Thoracic aorta (tissue), 2 donors: ENCODE data around the gene ZFAND5. TPM values are rescaled to one million over a fixed set of nuclear protein-coding genes. Genes with fewer than 3 reads are reported as not detected.

ENCODE experiments used
- ATAC-seq: fragments of 150-250 bp; one replicate; pipeline ENCODE4 v1.8.0; 2017; ENCODE audit warnings: low read depth; ENCODE audit not compliant: insufficient number of reproducible peaks, low FRiP score
- DNase-seq: peaks from one replicate; pipeline ENCODE4 v3.0.0-alpha.2; 2020; ENCODE audit warnings: low spot score
- H3K27ac ChIP-seq, 2 donors: fragments of 200-600 bp; sonication (generic); 1 replicate in 1 of 2; 2 replicates in 1 of 2; pipeline ENCODE4 v1.5.1; 2016; ENCODE audit warnings: mild to moderate bottlenecking in 2 of 2, moderate library complexity in 2 of 2
- H3K27me3 ChIP-seq: fragments of 200-600 bp; sonication (generic); replicated peaks from 2 replicates; pipeline ENCODE4 v1.6.0; 2016; ENCODE audit warnings: mild to moderate bottlenecking; ENCODE audit not compliant: insufficient read depth
- H3K36me3 ChIP-seq: fragments of 200-600 bp; sonication (generic); one replicate; pipeline ENCODE4 v1.5.1; 2016
- H3K4me1 ChIP-seq, 2 donors: fragments of 200-600 bp; sonication (generic); 1 replicate in 1 of 2; 2 replicates in 1 of 2; pipeline versions ENCODE4 v1.5.1 to v1.6.0; 2016; ENCODE audit warnings: low read depth in 2 of 2, mild to moderate bottlenecking in 1 of 2; ENCODE audit not compliant: control insufficient read depth in 1 of 2
- H3K4me3 ChIP-seq: fragments of 200-600 bp; sonication (generic); 2 replicates; pipeline ENCODE4 v1.5.1; 2016; ENCODE audit warnings: mild to moderate bottlenecking
- H3K9me3 ChIP-seq: fragments of 200-600 bp; sonication (generic); 2 replicates; pipeline ENCODE4 v1.5.1; 2016
- total RNA-seq, 2 donors: library from RNA; depleted of rRNA; stranded (reverse); fragments of >200 nt; gene quantifications; one replicate each; pipeline versions ENCODE4 v1.1.0 to v1.2.3, GENCODE V29; 2016
- TF ChIP-seq, protein P1 (sequence below): fragments of 200-600 bp; sonication (generic); IDR thresholded peaks from one replicate; pipeline ENCODE4 v1.5.1; 2019; ENCODE audit warnings: antibody characterized with exemption

Gene ZFAND5
- total RNA-seq, 2 donors from 2014 or later = 160 to 195 TPM

DNA sequence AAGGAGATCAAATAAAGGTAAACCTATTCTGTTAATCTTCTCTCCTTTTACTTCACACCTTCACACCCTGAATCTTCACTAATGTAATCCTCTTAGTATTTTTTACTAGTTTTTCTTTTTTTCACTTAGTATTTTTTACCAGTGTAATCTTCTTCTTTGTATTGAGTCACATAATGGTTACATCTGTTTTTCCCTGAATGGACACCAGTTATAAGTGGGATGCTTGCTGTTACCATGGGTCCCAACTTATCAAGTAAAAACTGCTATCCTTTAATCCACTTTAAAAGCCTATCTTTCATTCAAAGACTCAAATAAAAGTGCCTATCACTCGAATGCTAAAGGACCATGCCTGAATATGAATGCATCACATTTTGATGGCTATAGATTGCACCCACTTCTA lies 15.1 kb downstream of the ZFAND5 start:
- Histone ChIP-seq H3K36me3 (peaks cover 12% of the 10 kb centered on the region), H3K27me3 (no peaks in the 10 kb centered on the region), H3K4me1 (peaks cover 0 to 32% of the 10 kb centered on the region in 2 donors), H3K9me3 (no peaks in the 10 kb centered on the region), H3K27ac (no peak overlapping the region), H3K4me3 (no peak overlapping the region)
- DNase-seq (no peak), ATAC-seq (no peak)
- TF ChIP-seq, protein P1, sequence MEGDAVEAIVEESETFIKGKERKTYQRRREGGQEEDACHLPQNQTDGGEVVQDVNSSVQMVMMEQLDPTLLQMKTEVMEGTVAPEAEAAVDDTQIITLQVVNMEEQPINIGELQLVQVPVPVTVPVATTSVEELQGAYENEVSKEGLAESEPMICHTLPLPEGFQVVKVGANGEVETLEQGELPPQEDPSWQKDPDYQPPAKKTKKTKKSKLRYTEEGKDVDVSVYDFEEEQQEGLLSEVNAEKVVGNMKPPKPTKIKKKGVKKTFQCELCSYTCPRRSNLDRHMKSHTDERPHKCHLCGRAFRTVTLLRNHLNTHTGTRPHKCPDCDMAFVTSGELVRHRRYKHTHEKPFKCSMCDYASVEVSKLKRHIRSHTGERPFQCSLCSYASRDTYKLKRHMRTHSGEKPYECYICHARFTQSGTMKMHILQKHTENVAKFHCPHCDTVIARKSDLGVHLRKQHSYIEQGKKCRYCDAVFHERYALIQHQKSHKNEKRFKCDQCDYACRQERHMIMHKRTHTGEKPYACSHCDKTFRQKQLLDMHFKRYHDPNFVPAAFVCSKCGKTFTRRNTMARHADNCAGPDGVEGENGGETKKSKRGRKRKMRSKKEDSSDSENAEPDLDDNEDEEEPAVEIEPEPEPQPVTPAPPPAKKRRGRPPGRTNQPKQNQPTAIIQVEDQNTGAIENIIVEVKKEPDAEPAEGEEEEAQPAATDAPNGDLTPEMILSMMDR = no peak

DNA sequence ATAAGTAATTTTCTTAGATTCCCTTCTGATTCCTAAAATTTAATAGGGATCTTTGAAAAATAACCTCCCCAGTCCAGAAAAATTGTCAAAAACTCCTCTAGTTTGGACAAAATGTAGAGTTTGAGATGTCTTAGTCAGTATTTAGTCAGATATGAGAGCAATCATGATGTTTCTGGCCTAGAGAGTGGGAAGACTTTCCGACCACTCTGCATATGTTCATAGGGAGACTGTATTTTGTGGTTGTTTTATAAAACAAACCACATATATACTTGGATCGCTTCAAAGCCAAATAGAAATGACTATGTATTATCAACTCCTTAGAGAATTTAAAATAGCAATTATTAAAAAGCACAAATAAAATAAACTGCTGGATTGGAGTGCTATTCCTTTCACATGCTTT lies 15.8 kb downstream of the ZFAND5 start:
- TF ChIP-seq, protein P1 = no peak
- DNase-seq (no peak), ATAC-seq (no peak)
- Histone ChIP-seq H3K4me3 (no peak overlapping the region), H3K36me3 (peaks cover 5% of the 10 kb centered on the region), H3K27me3 (no peaks in the 10 kb centered on the region), H3K4me1 (peaks cover 0 to 25% of the 10 kb centered on the region in 2 donors), H3K9me3 (no peaks in the 10 kb centered on the region), H3K27ac (no peak overlapping the region)

DNA sequence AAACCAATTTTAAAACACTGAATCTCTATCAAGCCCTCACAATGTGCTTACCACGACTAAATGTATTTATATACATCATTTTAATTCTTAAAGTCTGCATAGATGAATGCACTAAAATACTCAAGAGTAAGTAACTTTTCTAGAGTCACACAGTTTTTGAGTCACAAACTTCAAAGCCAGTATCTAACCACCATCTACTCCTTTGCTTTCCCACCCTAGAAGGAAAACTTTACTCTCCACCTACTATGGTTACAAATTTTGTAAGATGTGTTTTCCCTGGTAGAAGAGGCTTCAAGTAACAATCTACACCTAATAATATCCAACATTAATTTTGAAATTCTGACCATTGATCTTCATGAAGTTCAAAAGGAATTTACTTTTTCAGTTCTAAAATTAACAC lies 18.7 kb downstream of the ZFAND5 start:
- no peak overlapping the region for H3K4me3 ChIP-seq
- H3K36me3 ChIP-seq = no peaks in the 10 kb centered on the region
- peaks cover 0 to 8% of the 10 kb centered on the region in 2 donors for H3K4me1 ChIP-seq
- no peaks in the 10 kb centered on the region for H3K9me3 ChIP-seq
- no peak overlapping the region for H3K27ac ChIP-seq
- ATAC-seq (no peak), DNase-seq (no peak)
- TF ChIP-seq, protein P1 = no peak
- H3K27me3 ChIP-seq = no peaks in the 10 kb centered on the region

DNA sequence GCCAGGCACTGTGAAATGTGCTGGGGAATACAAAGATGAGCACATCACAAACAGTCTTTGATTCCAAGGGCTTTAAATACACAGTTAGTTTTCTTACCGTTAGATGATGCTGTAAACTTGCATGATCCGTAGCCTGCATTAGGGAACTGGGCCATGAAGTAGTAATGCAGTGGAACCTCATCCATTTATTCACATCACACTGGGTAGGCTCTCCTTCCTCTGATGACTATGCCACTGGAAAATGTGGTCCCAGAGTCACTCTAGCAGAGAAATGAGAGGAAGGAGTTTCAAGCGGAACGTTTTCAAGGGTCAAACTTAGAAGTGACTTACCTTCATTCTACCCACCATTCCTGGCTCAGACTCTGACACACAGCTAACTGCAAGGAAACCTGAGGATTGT lies 26.4 kb downstream of the ZFAND5 start:
- TF ChIP-seq, protein P1 = no peak
- Histone ChIP-seq H3K4me3 (no peak overlapping the region), H3K27me3 (no peaks in the 10 kb centered on the region), H3K4me1 (no peaks in the 10 kb centered on the region), H3K27ac (no peak overlapping the region), H3K36me3 (no peaks in the 10 kb centered on the region), H3K9me3 (no peaks in the 10 kb centered on the region)
- DNase-seq (no peak), ATAC-seq (no peak)

DNA sequence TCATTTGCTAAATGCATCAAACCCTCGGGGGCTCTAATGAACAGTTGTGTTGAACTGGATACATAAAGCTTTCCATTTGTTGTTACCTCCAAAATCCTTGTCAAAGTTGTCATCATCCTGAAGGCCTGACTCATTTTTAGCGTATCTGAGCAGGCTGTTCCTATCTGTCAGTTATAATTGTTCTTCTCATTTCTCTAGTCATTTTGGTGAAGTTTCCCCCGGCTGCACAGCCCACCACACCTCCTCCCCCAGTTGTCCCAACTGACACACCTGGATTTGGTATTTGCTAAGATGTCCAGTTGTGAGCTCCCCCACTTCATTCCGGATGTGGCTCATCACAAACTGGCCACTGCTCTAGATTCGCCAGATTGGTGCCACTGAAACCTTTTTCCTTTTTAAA lies 27.7 kb downstream of the ZFAND5 start:
- no peaks in the 10 kb centered on the region for H3K36me3 ChIP-seq
- H3K9me3 ChIP-seq = no peaks in the 10 kb centered on the region
- no peak overlapping the region for H3K4me3 ChIP-seq
- no peak for ATAC-seq
- DNase-seq = no peak
- H3K4me1 ChIP-seq = no peaks in the 10 kb centered on the region
- TF ChIP-seq, protein P1 = no peak
- H3K27me3 ChIP-seq = no peaks in the 10 kb centered on the region
- no peak overlapping the region for H3K27ac ChIP-seq
